HG03097 (cell line): Measurements from ENCODE around the gene CALU.

Experiments
- ATAC-seq: cut with Tn5 transposase; IDR thresholded peaks from one replicate; pipeline ENCODE4 v1.9.1; 2021; ENCODE audit not compliant: unreplicated experiment, low FRiP score

The CALU gene

DNA sequence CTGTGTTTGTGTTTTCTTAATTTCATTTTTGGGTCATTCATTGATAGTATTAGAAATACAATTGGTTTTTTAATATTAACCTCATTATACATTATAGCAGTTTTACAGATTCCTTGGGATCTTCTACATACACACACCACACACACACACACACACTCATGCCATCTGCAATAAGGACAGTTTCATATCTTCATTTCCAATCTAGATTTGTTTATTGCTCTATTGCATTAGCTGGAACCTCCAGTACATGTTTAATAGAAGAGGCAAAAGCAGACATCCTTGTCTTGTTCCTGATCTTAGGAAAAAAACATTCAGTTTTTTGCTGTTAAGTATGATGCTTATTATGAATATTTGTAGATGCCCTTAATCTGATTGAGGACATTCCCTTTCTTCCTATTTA is 17.8 kb upstream of the CALU start:
- ATAC-seq, result no peak

DNA sequence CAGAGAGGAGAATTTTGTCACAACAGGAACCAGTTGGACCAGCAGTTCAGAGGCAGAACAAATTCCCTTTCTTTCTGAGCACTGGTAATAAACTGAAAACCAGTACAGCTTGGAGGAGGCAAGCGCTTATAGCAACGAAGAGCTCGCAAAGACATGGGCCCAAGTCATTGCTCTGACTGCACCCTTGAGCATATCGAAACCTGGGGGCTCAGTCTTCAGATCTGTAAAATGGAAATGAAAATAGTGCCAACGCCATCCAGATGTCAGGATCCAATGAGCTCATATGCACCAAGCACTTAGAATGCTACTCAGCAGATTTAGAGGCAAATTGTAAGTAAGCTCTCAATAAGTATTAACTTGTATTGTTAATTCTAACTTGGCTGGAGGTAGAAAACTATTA is 14.4 kb upstream of the CALU start:
- ATAC-seq, result no peak

DNA sequence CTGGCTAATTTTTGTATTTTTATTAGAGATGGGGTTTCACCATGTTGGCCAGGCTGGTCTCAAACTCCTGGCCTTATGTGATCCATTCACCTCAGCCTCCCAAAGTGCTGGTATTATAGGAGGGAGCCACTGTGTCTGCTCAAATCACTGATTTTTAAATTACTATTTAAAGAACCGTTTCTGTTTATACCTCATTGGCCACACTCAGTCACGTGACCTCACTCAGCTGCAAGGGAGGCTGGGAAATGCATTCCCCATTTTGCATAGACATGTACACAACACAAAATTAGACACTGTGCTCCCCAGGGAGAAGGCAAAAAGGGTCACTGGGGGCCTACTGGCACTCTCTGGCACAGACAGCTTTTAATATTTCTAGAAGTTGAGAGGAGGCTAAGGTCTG is 13.6 kb upstream of the CALU start:
- ATAC-seq, result no peak

DNA sequence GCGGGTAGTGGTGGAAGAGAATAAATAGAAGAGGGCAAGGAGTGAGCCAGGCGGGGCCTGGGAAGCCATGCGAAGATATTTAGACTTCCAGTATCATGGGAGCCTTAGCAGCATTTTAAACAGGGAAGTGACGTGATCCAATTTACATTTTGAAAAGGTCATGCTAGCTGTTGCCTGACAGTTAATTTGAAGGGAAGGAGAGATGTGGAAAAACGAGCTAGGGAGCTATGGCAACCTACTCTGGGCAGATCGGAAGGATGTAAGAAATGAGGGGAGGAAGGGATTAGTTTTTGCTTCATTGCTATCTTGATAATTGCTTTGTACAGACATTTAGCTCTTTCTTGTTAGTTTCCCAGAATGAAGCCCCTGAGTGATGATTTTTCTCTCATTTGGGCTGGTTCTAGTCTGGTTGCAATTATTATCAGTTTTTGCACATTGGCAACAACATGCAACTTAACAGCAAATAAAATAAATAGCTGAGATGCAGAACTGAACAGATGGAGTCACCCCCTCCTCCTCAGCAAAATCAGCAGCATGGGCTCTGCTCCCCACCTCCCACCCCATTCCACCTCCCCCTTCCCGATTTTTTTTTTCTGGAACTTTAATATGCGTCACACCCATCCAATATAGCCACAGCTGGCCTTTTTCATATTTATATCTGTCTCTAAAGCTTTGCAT is 13.0 kb upstream of the CALU start:
- ATAC-seq, result no peak

DNA sequence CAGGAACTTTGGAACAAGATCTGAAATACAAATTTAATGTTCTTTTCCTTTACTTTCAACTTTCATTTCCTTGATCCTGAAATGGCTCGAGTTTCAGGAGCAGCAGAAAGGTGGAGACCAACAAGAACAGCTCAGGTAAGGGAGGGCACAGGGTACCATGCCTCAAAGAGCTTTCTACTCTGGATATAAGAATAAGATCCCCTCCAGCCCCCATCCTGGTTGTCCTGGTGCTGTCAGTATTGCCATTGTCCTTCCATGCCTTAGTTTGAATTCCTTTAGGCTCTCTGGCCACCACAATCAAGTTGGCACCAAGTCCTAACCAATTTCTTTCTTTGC is 12.5 kb upstream of the CALU start:
- ATAC-seq, result no peak

DNA sequence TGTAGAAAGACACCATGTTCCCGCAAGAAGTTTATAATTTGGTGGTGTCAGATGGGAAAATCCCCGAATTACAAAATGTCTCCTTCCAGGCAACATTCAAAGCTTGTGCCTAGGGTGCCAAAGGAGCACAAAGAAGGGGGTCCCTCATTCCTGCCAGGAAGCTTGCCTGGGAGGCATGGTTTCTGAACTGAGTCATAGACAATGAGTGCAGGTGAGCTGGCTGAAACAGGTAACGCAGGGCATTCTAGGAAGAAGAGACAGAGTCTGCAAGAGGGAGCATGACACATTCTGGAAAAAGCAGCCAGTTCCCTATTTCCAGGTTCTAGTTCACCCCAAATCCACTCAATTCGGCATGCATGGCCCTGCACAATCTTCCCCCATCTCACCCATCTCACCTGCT is 11.9 kb upstream of the CALU start:
- no peak for ATAC-seq

DNA sequence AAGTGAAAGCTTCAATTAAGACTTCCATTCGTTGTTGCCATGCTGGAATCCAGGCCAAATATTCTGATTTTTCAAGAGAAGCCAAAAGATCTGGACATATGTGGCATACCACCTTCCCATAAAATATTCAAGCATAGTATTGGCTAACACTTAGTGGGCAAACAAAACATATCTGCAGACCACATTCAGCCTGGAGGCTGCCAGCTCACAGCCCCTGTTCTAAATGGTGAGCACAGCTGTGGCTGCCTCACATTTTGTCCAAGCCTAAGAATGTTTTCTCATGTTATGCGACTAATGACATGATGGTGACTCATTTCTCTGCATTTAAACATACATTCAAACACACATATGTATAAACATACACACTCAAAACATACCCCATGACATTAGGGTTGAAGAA is 10.6 kb upstream of the CALU start:
- ATAC-seq, result no peak

DNA sequence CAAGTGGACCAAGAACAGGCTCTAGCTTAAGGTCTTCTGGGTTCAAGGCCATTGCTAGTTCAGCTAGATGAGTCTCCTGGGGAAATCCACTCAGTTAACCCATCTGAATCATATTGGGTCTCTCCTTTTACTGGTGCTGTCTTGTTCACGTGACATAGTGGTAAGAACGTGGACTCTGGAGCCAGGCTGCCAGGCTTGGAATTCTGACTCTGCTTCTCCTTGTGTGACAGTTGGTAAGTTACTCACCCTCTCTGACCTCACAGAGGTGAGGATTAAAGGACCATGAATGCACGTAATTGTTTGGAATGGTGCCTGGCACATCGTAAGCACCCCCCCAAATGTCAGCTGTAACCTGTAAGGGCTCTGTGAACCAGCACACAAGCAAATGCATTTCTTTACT is 9.7 kb upstream of the CALU start:
- ATAC-seq, result no peak

DNA sequence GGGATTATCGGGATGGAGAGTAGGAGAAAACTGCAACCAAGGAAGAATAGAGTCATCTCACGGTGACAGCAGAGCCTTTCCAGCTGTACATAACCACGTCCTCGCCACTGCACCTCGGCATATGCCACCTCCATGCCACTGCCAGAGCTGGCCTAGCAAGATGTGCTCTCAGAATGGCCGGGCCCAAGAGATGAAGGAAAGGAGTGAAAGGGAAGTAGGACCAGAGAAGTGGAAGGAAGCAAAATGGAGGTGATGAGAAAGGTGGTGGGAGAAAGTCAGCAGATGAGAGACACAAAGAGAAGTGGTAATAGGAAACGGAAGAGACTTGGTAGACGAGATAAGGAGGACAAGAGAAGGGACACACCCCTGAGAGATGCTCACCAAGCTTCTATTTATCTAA is 8.0 kb upstream of the CALU start:
- ATAC-seq, result no peak

DNA sequence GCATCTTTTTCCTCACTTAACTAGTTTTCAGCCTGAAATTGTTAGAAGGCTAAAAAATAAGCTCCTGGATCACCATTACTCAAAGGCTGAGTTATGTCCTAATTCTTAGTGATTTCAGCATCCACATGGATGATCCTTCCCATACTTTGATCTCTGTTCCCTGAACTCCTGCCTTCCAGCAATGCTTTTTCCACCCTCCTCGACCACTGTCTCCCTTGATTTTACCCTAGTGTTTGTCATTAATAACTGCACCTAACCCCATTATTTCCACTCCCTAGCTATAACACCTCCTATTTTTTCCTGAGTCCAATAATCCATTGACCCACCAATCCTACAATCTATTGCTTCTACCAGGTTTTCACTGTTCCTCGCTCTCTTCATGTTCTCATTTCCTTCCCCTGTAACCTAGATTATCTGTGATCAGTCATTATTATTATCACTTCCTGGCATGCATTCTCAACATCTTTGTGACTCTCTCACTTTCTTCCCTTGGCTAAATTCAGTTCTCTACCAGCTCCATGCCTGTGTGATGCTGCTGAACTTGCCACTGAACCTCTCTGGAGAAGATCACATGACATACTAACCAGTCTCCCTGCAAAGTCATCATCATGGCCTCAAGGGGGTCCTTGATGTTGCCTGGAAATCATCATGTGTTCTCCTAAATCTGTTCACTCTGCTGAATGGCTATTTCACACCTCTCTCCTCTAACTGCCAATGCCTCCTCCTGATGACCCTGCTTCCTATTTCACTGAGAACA is 6.5 kb upstream of the CALU start:
- ATAC-seq, result no peak

DNA sequence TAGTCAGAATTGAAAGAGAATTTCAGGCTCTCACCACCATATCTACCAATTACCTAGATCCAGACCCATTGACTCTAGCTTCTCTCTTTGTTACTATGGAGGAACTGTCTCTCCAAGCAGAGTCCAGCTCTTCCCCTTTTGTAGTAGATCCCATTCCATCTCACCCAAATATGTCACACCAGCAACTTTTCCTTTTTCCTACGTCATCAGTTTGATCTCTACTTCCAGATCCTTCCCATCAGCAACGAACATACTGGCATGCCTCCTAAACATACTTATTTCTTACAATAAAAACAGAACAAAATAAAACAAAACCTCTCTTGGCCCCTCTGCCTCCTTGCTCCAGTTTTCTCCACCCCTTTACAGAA is 5.9 kb upstream of the CALU start:
- ATAC-seq, result no peak

DNA sequence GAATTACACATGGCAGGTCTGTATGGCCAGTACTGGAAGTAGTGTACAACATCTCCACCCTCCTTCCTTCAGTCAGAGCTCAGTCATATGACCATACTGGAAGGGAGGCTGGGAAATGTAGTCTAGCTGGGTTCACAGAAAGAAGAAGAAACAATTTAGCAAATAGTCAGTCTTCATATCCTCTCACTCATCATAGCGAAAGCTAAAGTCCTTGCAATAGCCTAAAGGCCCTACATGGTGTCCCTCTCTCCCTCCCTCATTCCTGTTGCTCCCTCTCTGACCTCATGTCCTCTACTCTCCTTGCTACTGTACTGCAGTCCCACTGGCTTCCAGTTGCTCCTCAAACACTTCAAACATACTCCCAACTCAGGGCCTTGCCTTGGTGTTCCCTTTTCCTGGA is 4.3 kb upstream of the CALU start:
- ATAC-seq, result no peak

DNA sequence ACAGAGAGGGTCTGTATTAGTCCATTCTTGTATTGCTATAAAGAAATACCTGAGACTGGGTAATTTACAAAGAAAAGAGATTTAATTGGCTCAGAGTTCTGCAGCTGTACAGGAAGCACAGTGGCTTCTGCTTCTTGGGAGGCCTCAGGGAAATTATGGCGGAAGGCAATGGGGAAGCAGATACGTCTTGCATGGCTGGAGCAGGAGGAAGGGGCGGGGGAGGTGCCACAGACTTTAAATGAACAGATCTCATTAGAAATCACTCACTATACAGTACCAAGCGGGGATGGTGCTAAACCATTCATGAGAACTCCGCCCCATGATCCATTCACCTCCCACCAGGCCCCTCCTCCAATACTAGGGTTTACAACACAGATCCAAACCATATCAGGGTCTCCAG is 3.7 kb upstream of the CALU start:
- no peak for ATAC-seq

DNA sequence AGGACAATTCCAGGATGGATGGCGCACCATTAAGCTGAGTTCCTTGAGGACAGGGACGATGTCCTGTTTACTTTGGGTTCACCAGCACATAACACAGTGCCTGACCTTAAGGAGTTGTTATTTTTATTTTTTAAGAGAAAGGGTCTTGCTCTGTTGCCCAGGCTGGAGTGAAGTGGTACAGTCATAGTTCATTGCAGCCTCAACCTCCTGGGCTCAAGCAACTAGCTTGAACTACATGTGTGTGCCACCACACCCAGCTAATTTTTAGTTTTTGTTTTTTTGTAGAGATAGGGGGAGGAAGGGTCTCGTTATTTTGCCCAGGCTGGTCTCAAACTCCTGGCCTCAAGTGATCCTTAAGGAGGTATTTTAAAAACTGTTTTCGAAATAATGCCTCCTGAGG is 1.7 kb upstream of the CALU start:
- no peak for ATAC-seq

DNA sequence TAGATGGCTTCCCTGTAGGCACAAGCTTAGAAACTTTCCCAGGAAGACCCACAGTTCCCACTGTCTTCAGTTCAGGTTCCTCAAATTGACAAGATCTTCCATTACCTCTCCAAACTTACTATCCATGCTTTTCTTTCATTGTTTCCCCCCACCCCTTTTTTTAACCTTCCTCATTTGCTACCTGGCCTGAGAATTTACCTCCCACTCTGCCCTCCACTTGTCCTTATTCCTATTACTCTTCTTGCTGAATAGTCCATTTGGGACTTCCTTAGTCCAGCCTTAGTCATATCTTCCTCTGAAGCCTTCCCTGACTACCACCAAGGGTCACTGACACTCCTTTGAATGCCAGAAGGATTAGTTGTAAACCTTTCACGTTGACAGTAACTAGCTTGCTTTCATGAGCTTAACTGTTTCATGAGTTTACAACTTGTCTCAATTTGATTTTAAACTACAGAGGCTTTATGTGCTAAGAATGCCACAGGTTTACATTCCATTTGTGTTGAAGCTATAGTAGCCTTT is 1.2 kb upstream of the CALU start:
- no peak for ATAC-seq

DNA sequence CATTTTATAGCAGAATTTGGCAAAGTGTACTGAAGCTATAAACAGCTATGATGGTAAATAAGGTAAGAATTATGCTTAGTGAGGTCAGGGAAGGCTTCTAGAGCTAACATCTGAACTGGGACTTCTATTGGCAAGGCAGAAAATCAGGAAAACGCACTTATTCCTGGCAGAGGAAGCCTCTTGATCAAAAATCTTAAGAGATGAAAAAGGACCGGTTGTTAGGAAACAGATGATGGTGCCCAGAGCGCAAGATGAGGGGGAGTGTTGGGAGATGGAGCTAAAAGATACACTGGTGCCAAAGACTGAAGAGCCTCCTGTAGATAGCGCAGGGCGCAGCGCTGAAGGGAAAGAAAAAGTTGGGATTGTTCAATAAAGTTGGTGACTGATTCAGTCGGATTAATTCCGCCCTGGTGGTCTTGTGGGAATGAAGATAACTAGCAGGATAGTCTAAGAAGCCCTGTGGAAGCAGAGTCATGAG is 550 bp upstream of the CALU start:
- no peak for ATAC-seq

DNA sequence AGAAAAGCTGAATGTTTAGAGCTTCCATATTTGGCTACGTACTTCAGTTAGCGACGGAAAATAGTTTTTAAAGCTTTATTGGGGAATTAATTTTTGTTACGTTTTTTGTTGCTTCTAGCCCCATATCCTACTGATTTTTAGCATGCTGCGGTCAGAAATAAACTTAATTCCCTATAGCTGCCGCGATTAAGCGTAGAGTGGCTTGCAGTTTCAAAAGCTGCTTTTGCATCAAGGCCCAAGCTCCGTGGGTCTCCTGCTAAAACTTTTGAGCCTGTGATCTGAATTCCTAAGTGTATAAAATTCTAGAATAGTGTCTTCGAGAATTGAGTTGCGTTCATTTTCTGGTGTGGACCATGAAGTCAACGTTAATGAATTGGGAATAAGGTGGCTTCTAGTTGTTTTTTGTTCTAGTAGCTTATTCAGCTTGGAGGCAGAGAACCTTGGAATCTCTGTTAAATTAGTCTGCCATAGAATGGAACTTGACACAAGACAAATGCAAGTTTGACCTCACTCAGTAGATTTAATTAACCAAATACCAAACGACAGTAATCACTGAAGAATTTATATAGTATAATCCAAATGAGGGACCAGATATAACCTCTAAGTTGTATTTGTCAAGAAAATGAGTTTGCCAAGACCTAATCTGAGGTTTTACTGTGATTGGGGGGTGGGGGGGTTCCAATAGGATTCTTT is 977 bp downstream of the CALU start:
- ATAC-seq, result no peak

DNA sequence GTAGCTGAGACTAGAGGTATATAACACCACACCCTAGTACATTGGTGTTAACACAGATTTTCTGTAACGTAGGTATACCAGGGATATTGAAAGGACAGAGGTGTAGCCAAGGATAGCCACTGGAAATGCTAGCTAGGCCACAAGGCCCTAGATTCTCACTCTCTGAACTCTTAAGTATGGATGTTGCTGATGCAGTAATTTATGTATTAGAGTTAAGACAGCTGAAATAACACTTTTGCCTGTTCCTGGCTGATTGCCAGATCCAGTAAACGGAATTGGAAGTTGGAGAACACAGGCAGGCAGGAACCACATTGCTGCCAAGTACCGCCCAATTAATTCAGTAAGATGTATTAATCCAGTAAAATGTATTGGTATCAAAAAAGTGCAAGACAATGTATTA is 1.8 kb downstream of the CALU start:
- no peak for ATAC-seq

DNA sequence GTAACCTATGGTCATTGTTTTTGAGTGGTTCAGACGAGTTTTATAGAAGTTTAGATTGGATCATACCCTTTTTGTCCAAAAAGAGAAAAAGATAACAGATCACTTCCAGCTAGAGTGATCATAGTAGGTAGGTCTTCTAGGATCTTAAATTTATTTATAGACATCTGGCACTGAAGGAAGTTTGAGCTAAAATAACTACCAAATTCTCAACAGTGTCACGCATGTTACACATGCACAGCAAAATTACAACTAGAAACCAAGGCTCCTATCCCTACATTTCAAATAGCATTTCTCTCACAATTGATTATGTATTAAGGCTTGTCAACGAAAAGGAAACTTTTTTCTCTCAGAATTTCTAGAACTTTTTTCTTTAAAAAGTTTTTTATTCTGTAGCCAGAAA is 2.3 kb downstream of the CALU start:
- ATAC-seq, result no peak

DNA sequence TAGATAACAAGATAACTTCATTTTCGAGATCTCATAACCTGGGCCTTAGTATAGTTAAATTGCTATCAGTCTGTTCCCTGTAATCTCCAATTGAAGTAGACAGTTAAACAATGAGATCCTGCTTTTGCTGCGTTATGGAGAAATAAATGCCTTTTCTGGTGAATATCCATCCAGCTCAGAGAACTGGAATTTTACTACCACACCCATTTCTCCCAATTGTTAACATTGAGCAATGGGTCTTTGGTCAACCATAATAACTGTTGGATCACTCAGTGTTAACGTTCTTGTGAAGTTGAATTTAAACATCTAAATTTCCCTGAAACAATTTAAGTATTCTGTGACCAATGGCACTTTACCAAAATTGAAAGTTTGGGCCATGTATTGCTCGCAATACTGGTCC is 3.0 kb downstream of the CALU start:
- ATAC-seq, result no peak

DNA sequence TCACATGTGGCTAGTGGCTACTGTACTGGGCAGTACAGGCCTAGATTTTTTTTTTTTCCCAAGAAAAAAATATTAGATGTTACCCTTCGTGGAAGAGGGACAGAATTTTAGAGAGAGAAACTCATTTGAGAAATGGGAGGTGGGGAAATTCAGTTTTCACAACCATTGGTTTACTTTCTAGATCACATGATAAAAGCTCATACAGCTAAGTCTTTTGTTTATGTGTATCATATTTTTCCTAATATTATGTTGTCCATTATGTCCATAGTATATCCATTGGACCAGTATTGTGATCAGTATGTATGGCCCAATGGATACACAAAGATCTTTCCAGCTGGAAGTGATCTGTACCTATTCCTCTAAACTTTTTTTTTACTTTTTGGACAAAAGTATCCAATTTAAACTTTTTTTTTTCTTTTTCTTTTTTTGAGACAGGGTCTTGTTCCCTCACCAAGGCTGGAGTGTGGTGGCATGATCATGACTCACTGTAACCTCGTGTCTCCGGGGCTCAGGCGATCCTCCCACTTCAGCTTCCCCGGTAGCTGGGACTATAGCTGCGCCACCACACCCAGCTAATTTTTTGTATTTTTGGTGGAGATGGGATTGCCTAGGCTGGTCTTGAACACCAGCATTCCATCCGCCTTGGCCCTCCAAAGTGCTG is 4.1 kb downstream of the CALU start:
- no peak for ATAC-seq
